H1 (cell line): Measurements from ENCODE around the gene OR2D2.

Experiments
- BCL11A ChIP-seq, 2 experiments: IDR thresholded peaks; one replicate each; pipeline ENCODE4 v1.6.1; 2011; ENCODE audit warnings: low read depth in 2 of 2, low read length in 2 of 2, mild to moderate bottlenecking in 2 of 2
- CBX5 ChIP-seq: fragments of 300-800, 300-1000 bp; sonication (generic); IDR thresholded peaks from 2 replicates; pipeline ENCODE4 v1.7.1; 2016; ENCODE audit warnings: antibody characterized with exemption, low read length, low read depth
- CEBPB ChIP-seq: IDR thresholded peaks from 2 replicates; pipeline ENCODE4 v1.6.1; 2012; ENCODE audit warnings: low read depth, low read length
- CTBP2 ChIP-seq: IDR thresholded peaks from 2 replicates; pipeline ENCODE4 v1.7.0; 2011; ENCODE audit warnings: borderline replicate concordance, mild to moderate bottlenecking, moderate library complexity, mixed read lengths, low read length; ENCODE audit not compliant: insufficient read depth, insufficient read length
- EZH2 ChIP-seq: fragments of 200-600 bp; sonication (generic); IDR thresholded peaks from 2 replicates; pipeline ENCODE4 v1.7.1; 2012; ENCODE audit warnings: low read depth, mild to moderate bottlenecking, moderate library complexity, low read length, inconsistent platforms; ENCODE audit not compliant: severe bottlenecking
- HDAC2 ChIP-seq, 2 experiments: fragments of 300-600 bp in 1 of 2; sonication (generic) in 1 of 2; IDR thresholded peaks; 2 replicates each; pipeline ENCODE4 v1.6.1; 2011 to 2012; ENCODE audit warnings: low read depth in 2 of 2, low read length in 2 of 2, mild to moderate bottlenecking in 2 of 2, moderate library complexity in 2 of 2, borderline replicate concordance in 1 of 2, inconsistent platforms in 1 of 2
- NRF1 ChIP-seq: IDR thresholded peaks from 2 replicates; pipeline ENCODE4 v1.6.1; 2011; ENCODE audit warnings: mild to moderate bottlenecking, low read depth, low read length, improper control_type of control experiment
- POLR2A ChIP-seq, 2 experiments: IDR thresholded peaks; 1 replicate in 1 of 2; 2 replicates in 1 of 2; pipeline ENCODE4 v1.6.1; 2011; ENCODE audit warnings: low read depth in 2 of 2, low read length in 2 of 2, mild to moderate bottlenecking in 2 of 2; ENCODE audit errors: control extremely low read depth in 1 of 2
- POLR2AphosphoS5 ChIP-seq: IDR thresholded peaks from 2 replicates; pipeline ENCODE4 v1.6.1; 2011; ENCODE audit warnings: low read depth, low read length
- RBBP5 ChIP-seq: IDR thresholded peaks from 2 replicates; pipeline ENCODE4 v1.7.1; 2012; ENCODE audit warnings: low read depth, mild to moderate bottlenecking, inconsistent platforms, low read length, moderate library complexity, borderline replicate concordance
- SIX5 ChIP-seq: IDR thresholded peaks from 2 replicates; pipeline ENCODE4 v1.6.1; 2011; ENCODE audit warnings: mild to moderate bottlenecking, low read depth, low read length
- SP1 ChIP-seq: IDR thresholded peaks from 2 replicates; pipeline ENCODE4 v1.6.1; 2011; ENCODE audit warnings: low read depth, low read length
- TAF1 ChIP-seq: IDR thresholded peaks from 2 replicates; pipeline ENCODE4 v1.6.1; 2011; ENCODE audit warnings: mild to moderate bottlenecking, low read depth, low read length
- TF ChIP-seq, protein P1 (sequence below), 3 experiments: IDR thresholded peaks; 1 replicate in 2 of 3; 2 replicates in 1 of 3; pipeline versions ENCODE4 v1.5.1 to v1.6.1; 2011; ENCODE audit warnings: low read length in 3 of 3, mild to moderate bottlenecking in 3 of 3, inconsistent platforms in 2 of 3, low read depth in 1 of 3, moderate library complexity in 1 of 3; ENCODE audit not compliant: insufficient read depth in 1 of 3; ENCODE audit errors: control extremely low read depth in 1 of 3

DNA sequence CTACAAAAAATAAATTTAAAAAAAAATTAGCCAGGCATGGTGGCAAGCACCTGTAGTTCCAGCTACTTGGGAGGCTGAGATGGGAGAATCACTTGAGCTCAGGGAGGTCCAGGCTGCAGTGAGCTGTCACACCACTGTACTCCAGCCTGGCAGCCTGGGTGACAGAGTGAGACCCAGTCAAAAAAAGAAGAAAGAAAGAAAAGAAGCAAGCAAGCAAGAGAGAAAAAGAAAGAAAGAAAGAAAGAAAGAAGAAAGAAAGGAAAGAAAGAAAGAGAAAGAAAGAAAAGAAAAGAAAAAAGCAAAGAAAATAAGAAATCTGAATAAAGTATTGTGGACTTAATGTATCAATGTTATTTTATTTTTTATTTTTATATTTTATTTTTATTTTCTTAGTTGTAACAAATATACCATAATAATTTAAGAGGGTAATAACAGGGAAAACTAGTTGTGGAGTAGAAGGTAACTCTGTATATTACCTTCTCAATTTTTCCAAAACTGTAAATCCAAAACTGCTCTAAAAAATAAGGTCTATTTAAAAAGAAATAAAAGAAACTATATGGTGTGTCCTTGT is 32.8 kb upstream of the OR2D2 start:
- TF ChIP-seq RBBP5, result no peak
- TF ChIP-seq, protein P1, sequence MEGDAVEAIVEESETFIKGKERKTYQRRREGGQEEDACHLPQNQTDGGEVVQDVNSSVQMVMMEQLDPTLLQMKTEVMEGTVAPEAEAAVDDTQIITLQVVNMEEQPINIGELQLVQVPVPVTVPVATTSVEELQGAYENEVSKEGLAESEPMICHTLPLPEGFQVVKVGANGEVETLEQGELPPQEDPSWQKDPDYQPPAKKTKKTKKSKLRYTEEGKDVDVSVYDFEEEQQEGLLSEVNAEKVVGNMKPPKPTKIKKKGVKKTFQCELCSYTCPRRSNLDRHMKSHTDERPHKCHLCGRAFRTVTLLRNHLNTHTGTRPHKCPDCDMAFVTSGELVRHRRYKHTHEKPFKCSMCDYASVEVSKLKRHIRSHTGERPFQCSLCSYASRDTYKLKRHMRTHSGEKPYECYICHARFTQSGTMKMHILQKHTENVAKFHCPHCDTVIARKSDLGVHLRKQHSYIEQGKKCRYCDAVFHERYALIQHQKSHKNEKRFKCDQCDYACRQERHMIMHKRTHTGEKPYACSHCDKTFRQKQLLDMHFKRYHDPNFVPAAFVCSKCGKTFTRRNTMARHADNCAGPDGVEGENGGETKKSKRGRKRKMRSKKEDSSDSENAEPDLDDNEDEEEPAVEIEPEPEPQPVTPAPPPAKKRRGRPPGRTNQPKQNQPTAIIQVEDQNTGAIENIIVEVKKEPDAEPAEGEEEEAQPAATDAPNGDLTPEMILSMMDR (IDR thresholded peaks at IDR 0.05; ENCODE audit: control extremely low read depth in 1 of 3, insufficient read depth in 1 of 3, low read depth in 1 of 3, low read length in 3 of 3), result no peak
- no peak for TF ChIP-seq POLR2AphosphoS5
- no peak for TF ChIP-seq TAF1
- TF ChIP-seq BCL11A (IDR thresholded peaks at IDR 0.05; ENCODE audit: low read depth in 2 of 2, low read length in 2 of 2), result no peak
- TF ChIP-seq SP1, result no peak
- TF ChIP-seq EZH2, result no peak
- no peak for TF ChIP-seq POLR2A (IDR thresholded peaks at IDR 0.05; ENCODE audit: control extremely low read depth in 1 of 2, low read depth in 2 of 2, low read length in 2 of 2)
- TF ChIP-seq HDAC2 (IDR thresholded peaks at IDR 0.05; ENCODE audit: borderline replicate concordance in 1 of 2, low read depth in 2 of 2, low read length in 2 of 2), result no peak
- TF ChIP-seq SIX5, result no peak
- no peak for TF ChIP-seq CTBP2
- TF ChIP-seq CBX5, result no peak
- TF ChIP-seq CEBPB, result no peak
- no peak for TF ChIP-seq NRF1
